GM21423 (cell line): Measurements from ENCODE around the gene TUT7.
"Not testable (repeated sequence)": the region's sequence is repeated elsewhere in the genome, so short reads cannot be mapped to it uniquely, and the experiment has no call there.

Experiments used
- ATAC-seq: cut with Tn5 transposase; IDR thresholded peaks from one replicate; pipeline ENCODE4 v1.9.1; 2021; ENCODE audit warnings: mild to moderate bottlenecking, moderate library complexity; ENCODE audit not compliant: unreplicated experiment

TUT7 gene

GRCh38 chr9:86312959-86313358, 41.3 kb downstream of the TUT7 start:
- ATAC-seq: not testable (repeated sequence)

- ATAC-seq: no peak
Observed at GRCh38 chr9:86308687-86309086, 45.5 kb downstream of the TUT7 start.

DNA sequence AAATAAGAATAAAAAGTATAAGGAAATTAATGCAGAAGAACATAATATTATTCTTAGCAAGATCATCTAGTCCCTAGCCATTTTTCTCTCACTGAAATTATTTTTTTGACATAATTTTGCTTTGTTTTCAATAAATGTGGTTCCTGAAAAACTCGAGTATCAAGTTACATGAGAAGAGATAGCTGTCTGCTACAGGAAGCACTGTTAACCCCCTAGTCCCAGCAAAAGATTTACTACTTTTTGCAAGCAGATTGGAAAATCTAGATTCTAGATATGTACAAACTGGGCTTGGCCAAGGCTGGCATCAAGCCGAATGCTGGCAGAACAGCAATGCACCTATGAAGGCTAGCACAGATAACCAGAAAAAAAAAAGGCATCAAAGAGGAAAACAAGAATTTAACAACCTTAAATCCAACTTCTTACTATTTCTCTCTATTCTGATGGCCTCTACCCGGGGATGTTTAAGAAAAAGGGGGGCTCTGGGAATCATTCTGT, 49.9 kb downstream of the TUT7 start:
- ATAC-seq: no peak

GRCh38 chr9:86303316-86303975, 50.8 kb downstream of the TUT7 start:
- ATAC-seq: no peak

GRCh38 chr9:86301686-86302085, 52.5 kb downstream of the TUT7 start:
- ATAC-seq: no peak

GRCh38 chr9:86300701-86301100, 53.5 kb downstream of the TUT7 start:
- no peak for ATAC-seq

DNA sequence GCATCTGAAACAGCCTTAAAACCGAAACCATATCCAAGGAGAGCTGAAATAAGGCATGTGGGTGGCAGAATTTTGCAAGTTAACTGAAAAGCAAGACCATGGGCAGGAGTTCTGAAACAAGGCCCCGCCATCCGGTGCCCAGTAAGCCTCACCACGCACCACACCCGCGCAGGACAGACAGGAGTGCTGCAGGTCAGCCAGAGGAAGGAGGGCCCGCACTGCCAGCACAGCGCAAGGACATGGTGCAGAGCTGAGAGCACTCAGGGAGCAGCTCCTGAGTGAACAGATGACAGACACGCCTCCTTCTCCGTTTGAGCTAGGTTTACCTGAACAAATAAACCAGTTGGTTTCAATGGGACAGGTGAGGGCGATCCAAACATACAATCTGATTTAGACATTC, 55.3 kb downstream of the TUT7 start:
- ATAC-seq: no peak

GRCh38 chr9:86290341-86290740, 63.9 kb downstream of the TUT7 start:
- ATAC-seq: not testable (repeated sequence)

DNA sequence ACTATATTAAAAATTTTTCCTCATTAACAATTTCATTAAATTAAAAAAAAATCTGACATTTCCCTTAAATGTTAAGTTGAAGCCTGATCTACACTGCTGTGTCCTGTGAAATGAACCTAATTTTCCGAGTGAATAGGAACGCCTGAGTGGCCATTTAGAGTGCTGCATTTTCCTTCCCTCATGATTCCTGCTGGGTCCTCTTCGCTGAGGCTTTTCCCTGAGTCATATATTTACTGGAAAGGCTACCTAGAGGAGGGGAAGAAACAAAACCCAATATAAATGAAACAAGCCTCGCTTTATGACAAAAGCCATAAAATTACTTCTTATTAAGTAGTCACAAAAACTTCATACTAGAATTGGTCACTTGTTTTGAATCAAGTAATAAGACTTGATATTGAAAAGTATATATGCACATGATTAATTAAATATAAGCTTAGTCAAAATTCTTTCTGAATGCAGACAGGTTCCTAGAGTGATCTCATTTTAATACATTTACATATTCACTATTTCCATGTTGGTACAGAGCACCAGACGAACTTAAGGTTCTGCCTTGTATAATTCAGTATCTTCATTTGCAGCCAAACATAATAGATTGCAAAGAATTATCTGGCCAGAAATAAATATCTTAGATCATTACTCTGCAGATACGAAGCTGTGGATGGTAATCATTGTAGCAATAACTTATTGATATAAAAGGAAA, 65.6 kb downstream of the TUT7 start:
- ATAC-seq: no peak

- ATAC-seq: no peak
Observed at GRCh38 chr9:86287013-86287412, 67.2 kb downstream of the TUT7 start.

DNA sequence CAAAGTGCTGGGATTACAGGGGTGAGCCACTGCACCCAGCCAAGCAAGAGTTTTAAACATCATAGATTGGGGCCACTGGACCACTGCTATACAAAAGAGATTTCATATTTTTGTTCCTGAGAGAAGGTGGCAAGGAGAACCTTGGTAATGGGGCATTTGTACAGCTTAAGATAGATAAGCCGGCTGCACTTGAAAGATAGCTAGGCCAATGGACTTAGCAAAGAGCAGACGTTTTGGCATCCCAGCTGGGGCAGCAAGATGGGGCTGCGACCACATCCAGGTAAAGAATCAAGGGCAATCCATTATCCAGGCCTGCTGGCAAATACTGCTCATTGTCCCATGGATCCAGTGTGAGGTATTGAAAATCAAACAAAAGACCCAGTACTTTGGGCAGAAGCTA, 67.9 kb downstream of the TUT7 start:
- ATAC-seq: no peak

GRCh38 chr9:86285261-86285660, 68.9 kb downstream of the TUT7 start:
- ATAC-seq: no peak

DNA sequence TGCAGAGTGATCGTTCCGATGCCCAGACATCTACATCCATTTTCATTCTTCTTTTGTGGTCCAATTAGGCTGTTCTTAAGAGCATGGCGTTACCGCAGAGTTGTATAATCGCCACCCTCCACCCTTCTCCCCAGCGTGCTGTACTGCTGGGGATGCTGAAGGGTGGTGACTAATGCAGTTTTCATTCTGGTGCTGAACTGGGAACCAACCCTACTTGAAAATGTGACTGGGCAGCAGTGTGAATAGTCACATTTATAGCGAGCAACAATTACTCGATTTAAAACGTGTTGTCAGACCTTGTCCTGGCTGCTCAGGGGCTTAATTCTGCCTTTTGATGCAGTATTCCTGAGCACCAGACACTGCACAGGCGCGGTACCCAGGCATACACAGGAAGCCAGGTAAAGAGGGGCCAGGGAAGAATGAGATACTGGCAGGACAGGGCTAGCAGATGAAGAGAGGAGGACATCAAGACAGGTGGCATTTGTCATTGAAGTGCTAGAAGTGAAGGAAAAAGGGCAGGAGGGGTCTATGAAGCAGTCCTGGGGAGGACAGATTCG, 71.2 kb downstream of the TUT7 start:
- no peak for ATAC-seq

GRCh38 chr9:86282077-86282978, 71.9 kb downstream of the TUT7 start, which contains the start of gene ISCA1:
ISCA1 (minus strand) TSS chr9:86282538; CDS start chr9:86282458, 80 bp downstream.
- ATAC-seq: peak; percentile 76

DNA sequence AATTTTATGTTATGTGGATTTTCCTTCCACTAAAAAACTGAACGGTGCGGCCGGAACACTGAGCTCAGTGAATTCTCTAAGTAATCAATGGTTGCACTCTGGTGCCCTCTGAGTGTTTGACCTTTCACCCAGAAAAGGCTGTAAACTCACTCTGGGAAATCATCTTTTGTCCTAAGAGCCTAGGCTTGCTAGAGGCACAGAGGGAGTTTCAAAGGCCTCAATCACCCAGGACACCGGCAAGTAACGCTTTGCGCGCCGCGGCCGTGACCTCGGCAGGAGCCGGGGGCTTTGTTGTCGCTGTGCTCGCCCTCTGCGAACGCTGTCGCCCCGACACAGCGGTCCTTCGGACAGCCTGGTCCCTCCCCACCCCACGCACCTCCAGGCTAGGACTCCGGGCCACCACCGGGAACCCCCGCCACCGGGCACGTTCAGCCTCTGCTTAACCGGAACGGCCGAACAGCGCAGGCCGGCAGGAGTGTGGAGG, 72.6 kb downstream of the TUT7 start:
- ATAC-seq: peak; percentile 7

GRCh38 chr9:86280580-86280979, 73.6 kb downstream of the TUT7 start:
- ATAC-seq: no peak

DNA sequence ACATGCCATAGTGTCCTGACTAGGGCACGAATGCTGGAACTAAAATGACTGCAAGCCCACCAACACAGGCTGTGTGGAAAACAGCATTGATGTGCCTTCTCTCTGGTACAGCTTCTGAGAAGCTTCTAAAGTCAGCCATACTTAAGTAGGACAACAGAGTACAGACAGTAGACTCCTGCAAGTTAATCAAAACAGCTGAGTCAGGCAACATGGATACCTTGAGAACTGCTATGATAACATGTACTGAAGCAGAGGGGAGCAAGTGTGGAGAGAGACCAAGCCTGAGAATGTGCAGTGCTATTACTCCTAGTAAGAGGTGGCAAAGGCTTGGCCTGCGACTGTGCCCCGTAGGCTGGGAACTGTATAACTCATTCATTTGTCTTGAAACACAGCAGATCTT, 74.4 kb downstream of the TUT7 start:
- ATAC-seq: no peak

DNA sequence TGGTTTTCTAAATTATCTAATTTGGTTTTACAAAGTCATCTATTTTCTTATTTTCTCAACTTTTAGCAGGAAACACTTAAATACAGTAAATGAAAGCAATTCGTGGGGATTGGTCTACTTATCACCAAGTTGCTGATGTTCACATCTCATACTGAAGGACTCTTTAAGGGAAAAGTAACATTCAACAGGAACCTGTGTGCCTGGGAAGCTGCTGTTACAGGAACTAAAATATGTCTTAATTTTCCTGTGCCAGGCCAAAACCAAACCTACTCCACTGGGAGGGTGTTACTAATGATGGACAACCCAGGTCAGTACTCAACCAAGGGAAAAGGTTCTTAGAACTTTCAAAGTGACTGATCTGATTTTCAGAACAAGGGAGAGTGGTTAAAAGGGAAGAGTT, 77.1 kb downstream of the TUT7 start:
- ATAC-seq: no peak

- no peak for ATAC-seq
Observed at GRCh38 chr9:86275962-86276361, 78.2 kb downstream of the TUT7 start.

DNA sequence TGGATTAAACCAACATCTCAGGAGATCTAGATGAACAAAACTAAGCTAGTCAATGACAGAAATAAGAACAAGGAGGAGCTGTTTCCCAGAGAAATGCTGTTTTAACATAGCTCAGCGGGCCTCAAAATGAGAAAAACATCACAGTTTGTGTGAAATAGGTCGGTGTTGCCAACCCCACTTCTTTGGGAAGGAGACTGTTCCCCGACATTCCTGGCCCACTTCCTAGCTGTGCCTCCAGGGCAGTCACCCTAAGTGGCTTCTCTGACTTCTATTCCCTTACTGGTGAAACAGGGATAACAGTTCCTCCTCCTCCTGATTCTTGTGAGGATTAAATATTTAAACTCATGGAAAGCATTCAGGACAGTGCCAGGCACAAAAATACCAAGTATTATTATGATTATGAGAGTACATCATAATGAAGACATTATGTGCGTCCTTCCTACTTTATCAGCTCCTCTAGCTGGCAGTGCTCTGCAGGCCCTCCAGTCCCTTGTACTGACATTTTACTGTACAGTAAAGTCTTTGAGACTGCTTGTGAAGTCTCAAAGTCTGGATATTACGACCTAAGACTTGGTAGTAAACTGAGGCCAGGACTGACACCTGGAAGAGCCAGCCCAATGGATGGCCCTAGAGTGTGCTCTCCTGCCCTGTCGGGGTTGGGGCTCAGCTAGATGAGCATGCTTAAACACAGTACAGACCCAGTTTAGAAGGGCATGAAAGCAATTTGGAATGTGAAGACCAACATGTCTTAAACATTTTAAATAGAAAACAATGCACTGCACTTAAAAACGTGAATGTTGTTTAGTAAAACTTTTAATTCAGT, 79.2 kb downstream of the TUT7 start:
- no peak for ATAC-seq
